Erythroblast (primary cell): ENCODE results near the gene SETD7.
A peak's percentile ranks its signal among the peaks of the same experiment; 100 is the strongest.
"Not testable (repeated sequence)": the region's sequence is repeated elsewhere in the genome, so short reads cannot be mapped to it uniquely, and the experiment has no call there.

Source experiments
- DNase-seq, 2 experiments: peaks; one replicate each; lab custom pipeline; 2025; lab: John Stamatoyannopoulos, UW
- GATA1 ChIP-seq: IDR thresholded peaks from 2 replicates; pipeline ENCODE4 v1.6.1; 2011; ENCODE audit warnings: low read depth, mild to moderate bottlenecking, control low read depth, low read length, moderate library complexity
- POLR2A ChIP-seq: IDR thresholded peaks from 2 replicates; pipeline ENCODE4 v1.6.1; 2011; ENCODE audit warnings: mild to moderate bottlenecking, low read length

Gene SETD7

DNA sequence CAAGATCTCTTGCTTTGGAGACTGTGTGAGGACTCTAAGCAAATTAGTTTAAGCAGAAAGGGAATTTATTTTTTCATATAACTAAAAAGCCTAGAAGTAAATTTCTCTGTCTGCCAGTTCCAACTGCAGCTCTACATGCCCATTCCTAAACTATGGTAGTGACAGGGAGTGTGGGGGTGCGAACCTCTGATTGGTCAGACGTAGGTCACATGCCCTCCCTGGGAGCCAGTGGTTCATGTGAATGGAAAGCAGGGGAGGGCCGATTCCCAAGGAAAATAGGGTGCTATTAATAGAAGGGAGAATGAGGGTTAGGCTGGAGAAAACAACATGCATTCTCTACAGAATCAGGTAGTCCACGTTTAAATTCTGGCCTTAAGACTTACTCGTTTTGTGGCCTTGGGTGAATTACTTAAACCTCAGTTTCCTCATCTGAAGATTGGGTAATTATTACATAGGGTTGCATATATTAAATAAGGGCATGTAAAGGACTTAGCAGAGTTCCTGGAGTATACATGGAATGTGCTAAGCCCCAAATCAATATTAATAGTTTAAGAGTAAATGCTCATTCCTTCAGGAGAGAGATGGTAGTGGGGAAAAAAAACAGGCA, 94.9 kb downstream of the SETD7 start:
- DNase-seq: no peak
- TF ChIP-seq POLR2A (no peak), GATA1 (no peak)

DNA sequence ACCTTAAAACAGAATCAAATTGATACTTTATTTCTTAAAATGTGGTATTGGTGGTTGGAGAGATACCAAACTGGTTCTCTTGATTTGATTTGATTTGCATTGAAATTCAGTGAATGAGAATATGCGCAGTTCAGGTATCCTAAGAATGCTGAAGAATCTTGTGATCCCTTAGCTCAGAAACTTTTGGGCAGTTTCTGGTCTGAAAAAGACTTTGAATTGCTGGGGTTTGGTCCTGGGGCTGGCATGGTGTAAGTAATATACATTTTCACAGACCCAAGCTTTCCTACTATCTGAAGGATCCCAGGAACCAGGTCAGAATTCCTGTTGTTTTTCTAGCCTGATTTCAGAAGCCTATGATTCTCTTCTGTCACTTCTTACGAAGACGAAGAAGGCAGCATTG, 95.5 kb downstream of the SETD7 start:
- TF ChIP-seq GATA1 (no peak), POLR2A (no peak)
- DNase-seq: no peak

DNA sequence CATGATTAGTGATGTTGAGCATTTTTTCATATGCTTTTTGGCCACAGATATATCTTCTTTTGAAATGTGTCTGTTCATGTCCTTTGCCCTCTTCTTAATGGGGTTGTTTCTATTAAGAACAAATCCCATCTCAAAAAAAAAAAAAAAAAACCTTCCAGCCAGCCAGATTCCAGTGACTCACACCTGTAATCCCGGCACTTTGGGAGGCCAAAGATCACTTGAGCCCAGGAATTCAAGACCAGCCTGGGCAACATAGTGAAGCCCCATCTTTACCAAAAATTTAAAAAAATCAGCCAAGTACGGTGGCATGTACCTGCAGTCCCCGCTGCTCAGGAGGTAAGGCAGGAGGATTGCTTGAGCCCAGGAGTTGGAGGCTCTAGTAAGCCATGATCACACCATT, 97.0 kb downstream of the SETD7 start:
- DNase-seq: no peak
- TF ChIP-seq POLR2A (no peak), GATA1 (no peak)

DNA sequence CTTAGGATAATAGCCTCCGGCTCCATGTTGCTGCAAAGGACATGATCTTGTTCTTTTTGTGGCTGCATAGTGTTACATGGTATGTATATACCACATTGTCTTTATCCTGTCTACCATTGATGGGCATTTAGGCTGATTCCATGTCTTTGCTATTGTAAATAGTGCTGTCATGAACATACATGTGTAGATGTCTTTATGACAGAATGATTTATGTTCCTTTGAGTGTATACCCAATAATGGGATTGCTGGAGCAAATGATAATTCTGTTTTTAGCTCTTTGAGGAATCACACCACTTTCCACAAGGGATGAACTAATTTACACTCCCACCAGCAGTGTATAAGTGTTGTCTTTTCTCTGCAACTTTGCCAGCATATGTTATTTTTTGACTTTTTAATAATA, 97.5 kb downstream of the SETD7 start:
- no peak for DNase-seq
- TF ChIP-seq GATA1 (no peak), POLR2A (no peak)

DNA sequence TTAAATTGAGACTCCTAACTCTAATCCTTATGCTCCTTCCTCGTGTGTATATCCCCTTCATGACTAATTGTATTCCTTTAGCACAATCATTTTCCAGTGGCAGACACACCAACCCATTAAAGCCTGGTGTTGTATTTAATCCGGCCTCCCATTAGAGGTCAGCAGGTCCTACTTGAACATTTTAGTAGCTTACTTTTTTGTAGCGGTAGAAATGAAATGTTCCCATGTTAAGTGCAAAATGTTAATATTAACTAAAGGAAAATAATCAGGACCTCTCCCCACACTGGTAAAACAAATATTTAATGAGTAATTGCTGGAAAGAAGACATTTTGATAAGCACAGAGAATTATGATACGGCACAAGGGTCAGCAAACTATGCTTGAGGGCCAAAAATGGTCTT, 98.7 kb downstream of the SETD7 start:
- DNase-seq: no peak

DNA sequence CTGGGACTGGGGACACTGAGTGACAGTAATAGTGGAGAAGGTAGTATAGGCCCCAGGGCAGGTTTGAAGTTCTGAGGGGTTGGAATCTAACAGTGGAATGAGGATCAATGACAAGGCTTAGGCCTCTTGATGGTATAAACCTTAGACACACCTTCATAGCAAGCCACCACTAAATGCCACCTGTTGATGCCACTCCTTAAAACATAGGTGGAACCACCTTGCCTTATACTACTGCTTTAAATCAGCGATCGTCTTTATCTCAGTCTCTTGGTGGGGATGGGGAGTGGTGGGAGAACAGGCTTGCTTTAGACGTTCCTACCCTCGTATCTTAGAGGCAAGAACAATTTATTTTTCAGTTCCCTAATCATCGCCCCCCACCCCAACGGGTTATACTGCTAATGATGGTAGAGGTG, 100.9 kb downstream of the SETD7 start:
- TF ChIP-seq GATA1: no peak
- TF ChIP-seq POLR2A: no peak
- no peak for DNase-seq

More for the DNA sequence above, 98.7 kb downstream of the SETD7 start:
- no peak for TF ChIP-seq GATA1
- TF ChIP-seq POLR2A: no peak

DNA sequence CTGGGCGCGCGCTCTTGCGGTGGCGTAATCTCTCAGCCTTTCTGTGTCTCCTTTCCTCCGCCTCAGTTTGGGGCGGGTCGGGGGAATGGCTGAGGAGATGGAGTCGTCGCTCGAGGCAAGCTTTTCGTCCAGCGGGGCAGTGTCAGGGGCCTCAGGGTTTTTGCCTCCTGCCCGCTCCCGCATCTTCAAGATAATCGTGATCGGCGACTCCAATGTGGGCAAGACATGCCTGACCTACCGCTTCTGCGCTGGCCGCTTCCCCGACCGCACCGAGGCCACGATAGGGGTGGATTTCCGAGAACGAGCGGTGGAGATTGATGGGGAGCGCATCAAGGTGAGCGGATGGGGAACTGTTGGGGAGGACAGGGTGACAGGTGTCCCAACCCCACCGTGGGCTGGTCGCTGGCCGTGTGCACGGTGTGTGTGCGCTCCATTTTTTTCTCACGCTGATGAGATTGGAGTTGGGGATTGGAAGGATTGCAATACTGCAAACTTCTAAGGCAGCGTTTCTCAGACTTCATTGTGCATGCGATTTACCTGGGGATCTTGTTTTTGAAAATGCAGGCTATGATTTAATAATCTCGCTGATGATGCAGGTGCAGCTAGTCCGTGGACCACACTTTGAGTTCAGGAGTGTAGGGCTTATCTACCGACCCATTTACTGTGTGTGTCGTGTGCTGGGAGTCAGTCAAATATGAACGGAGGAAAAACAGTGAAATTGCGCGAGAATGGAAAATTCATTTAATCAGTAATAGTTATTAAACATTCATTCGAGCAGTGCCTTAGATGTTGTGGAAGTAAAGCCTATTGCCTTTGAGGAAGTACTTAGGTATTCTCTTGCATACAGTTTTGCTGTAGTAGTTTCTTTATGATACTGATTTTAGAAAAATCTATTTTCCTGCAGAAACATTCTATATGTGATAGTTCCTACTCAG, 101.6 kb downstream of the SETD7 start, which contains the start of gene RAB33B:
RAB33B (plus strand) TSS at position 11 of the 935 bp plus-strand sequence; CDS start at position 86, 75 bp downstream.
- DNase-seq: no peak
- TF ChIP-seq GATA1 (no peak), POLR2A (no peak)

DNA sequence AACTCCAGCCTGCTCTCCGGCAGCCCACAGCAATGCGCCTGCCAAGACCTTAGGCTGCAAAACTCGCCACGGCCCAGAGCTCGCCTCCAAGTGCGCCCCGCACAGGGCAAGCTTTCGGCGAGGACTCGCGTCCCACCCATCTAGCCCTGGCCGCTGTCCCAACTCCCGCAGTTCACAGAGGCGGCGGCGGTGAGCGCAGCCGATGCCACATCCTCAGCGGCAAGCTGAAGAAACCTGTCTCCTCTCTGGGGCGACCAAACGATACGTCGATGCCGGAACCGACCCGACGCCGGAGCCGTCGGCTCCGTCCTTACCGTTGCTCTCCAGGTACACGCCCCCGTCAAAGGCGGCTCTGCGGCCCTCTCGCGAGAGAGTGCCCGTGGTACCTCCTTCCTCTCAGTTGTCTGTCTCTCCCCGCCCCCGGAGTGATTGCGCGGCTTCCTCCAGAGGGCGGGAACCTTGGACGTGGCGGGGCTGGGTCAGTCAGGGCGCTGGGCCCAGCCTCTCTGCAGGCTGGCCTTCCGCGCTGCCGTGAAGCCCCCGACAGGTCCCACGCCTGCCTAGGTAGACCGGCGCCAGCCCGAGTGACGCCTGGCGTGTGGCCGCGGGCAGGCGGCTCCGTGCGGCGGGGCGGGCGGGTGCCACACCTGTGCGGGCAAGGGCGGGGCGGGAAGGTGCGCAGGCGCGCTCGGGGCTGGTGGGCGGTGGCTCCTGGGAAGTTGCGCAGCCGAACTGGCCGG, 102.5 kb downstream of the SETD7 start:
- TF ChIP-seq POLR2A: peak; percentile 95
- TF ChIP-seq GATA1: no peak
- DNase-seq: peak; percentile 95 to 96

DNA sequence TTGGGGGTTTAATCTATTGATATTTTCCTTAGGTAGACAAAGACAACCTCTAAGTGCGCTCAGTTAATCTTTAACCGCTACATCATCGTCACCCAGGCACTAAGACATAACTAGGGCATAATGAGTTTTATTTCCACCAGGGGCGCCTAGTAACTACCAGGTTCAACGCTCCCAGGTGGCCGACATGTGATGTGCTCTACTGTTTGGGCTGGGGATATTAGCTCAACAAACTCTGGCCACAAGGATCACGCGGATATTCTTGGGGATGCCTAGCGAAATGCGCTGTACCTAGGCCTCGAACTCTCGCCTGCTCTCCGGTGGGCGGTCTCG, 103.0 kb downstream of the SETD7 start:
- TF ChIP-seq GATA1 (no peak), POLR2A (no peak)
- peak; percentile 88 to 89 for DNase-seq

DNA sequence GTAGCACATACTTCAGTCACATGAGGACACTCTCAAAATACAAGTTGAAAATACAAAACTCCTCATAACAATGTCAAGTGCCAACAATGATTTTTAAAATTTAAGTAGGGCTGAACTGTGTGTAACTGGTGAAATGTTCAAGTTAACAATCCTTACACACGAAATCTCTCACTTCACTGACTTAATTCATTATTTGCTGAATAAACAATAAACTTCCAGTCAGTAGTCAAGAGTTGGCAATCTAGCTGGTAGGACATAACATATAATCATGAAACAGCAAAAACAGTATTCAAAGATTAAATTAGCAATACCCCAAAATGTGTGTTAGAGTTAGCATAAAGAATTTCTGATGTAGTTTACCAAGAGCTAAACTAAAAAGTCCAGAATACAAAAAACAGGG, 104.0 kb downstream of the SETD7 start:
- no peak for DNase-seq
- TF ChIP-seq POLR2A: no peak
- TF ChIP-seq GATA1: no peak

DNA sequence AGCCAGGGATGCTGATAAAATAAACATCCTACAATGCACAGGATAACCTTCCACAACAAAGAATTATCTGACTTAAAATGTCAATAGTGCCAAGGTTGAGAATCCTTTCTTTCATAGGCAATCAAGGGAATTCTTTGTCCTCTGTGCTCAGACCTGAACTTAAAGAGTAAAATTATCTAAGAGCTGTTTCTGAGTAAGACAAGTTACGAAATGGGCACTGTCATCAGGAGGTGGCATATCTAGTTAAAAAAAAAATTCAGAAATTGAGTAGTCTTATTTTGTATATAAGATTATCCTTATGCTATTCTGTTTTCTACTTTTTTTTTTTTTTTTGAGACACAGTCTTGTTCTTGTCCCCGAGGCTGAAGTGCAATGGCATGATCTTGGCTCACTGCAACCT, 105.4 kb downstream of the SETD7 start:
- no peak for TF ChIP-seq POLR2A
- TF ChIP-seq GATA1: no peak
- DNase-seq: no peak

DNA sequence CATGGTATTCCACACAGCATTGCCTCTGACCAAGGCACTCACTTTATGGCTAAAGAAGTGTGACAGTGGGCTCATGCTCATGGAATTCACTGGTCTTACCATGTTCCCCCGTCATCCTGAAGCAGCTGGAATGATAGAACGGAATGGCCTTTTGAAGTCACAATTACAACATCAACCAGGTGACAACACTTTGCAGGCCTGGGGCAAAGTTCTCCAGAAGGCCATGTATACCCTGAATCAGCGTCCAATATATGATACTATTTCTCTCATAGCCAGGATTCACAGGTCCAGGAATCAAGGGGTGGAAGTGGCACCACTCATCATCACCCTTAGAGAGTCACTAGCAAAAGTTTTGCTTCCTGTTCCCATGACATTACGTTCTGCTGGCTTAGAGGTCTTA, 108.9 kb downstream of the SETD7 start:
- not testable (repeated sequence) for DNase-seq
